Measurements from ENCODE around the gene GET3. TPM values are rescaled to one million over a fixed set of nuclear protein-coding genes. Genes with fewer than 3 reads are reported as not detected.

The GET3 gene
- total and polyA plus RNA-seq, 12 donors = 37.0 to 121 (median 60.1) TPM

DNA sequence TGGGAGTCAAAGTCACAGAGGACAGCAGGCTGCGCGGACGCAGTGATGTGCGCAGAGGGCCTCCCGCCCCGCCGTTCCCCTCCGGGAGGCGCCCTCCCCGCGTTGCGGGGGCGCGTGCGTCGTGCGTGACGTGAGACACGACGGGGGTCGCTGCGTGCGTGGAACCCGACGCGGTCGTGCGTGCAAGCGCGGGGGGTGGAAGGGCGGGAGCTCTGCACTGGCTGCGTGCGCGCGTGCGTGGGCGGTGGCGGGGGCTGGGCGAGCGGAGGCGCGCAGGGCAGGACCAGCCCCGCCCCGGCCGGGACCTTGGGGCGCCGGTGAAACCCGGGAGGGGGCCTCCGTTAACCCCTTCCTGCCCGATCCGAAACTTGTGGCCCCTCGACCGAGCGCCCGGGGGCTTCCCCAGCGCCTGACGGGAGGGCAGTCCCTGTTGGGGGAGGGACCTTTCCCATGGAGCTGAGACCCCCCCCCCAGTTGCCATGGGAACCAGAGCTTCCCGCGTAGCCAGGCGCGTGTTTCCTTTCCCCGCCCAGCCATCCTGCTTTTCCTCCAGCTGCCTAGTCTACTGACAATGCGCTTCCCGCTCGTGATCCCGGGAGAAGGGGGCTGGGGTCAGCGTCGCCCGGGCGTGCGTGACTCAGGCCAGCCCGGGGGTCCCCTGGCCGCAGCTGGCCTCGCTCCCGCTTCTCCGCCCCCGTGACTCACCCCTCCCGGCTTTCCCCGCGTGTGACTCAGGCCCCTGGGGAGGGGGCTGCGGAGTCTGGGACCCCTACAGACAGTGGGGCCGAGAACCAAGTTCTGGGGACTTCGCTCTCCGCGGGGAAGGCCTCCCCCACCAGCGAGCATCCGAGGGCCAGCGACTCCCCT is 45.4 kb downstream of the GET3 start:
- no peaks in the 10 kb centered on the region for H3K27me3 ChIP-seq
- TF ChIP-seq CTCF (IDR thresholded peaks at IDR 0.05) = peak in 5 of 9 donors; percentile 9 to 38 (median 18)
- intact Hi-C loops (cut with DNase I) = no loop called here

GRCh38 chr19:12783291-12783848 is 46.1 kb downstream of the GET3 start:
- ATAC-seq (peak in 1 of 8 donors; percentile 0), DNase-seq (peak in 1 of 2 donors; percentile 20)
- no peak for TF ChIP-seq CTCF (IDR thresholded peaks at IDR 0.05)
- H3K4me3 ChIP-seq = peak overlapping the region in 9 of 10 donors; percentile 33 to 63 (median 53)
- H3K4me1 ChIP-seq = peaks cover 51 to 94% (median 70%) of the 10 kb centered on the region in 9 donors
- H3K27ac ChIP-seq = peak overlapping the region; percentile 89 to 100 (median 99)
- WGBS, 2 donors = 11 to 17% methylated on average over 16 of the region's 16 CpGs
- no peaks in the 10 kb centered on the region for H3K27me3 ChIP-seq
- no peaks in the 10 kb centered on the region for H3K9me3 ChIP-seq
- intact Hi-C loops (cut with DNase I) = no loop called here
- no peaks in the 10 kb centered on the region for H3K36me3 ChIP-seq

More for the DNA sequence above, 45.4 kb downstream of the GET3 start:
- ATAC-seq = peak; percentile 52 to 79 (median 68)
- 1 to 3% methylated on average over 65 to 88 of the region's 88 CpGs for WGBS, 2 donors
- Histone ChIP-seq H3K4me3 (peak overlapping the region; percentile 14 to 63 (median 52)), H3K4me1 (peaks cover 46 to 89% (median 64%) of the 10 kb centered on the region in 9 donors), H3K36me3 (no peaks in the 10 kb centered on the region), H3K27ac (peak overlapping the region; percentile 89 to 100 (median 99)), H3K9me3 (no peaks in the 10 kb centered on the region)
- DNase-seq = peak; percentile 95

- Histone ChIP-seq H3K9me3 (no peaks in the 10 kb centered on the region), H3K27ac (peak overlapping the region; percentile 89 to 100 (median 99)), H3K4me1 (peaks cover 55 to 94% (median 70%) of the 10 kb centered on the region in 9 donors), H3K4me3 (peak overlapping the region in 6 of 10 donors; percentile 52 to 63 (median 58)), H3K27me3 (no peaks in the 10 kb centered on the region), H3K36me3 (no peaks in the 10 kb centered on the region)
- ATAC-seq (peak in 7 of 8 donors; percentile 2 to 48 (median 25)), DNase-seq (peak; percentile 63 to 78)
- intact Hi-C loops (cut with DNase I) = no loop called here
- no peak for TF ChIP-seq CTCF (IDR thresholded peaks at IDR 0.05)
- WGBS, 2 donors = 14 to 19% methylated on average over 19 of the region's 19 CpGs
Measured at GRCh38 chr19:12783849-12784393, 46.6 kb downstream of the GET3 start.

- peaks cover 51 to 94% (median 72%) of the 10 kb centered on the region in 9 donors for H3K4me1 ChIP-seq
Measured at GRCh38 chr19:12784394-12784870, 47.1 kb downstream of the GET3 start.

More at GRCh38 chr19:12784394-12784870, 47.1 kb downstream of the GET3 start:
- ATAC-seq (no peak), DNase-seq (no peak)
- 51 to 52% methylated on average over 10 of the region's 10 CpGs for WGBS, 2 donors
- H3K27ac ChIP-seq = peak overlapping the region; percentile 89 to 100 (median 99)
- TF ChIP-seq CTCF (IDR thresholded peaks at IDR 0.05) = no peak
- no peaks in the 10 kb centered on the region for H3K36me3 ChIP-seq
- H3K27me3 ChIP-seq = no peaks in the 10 kb centered on the region
- H3K4me3 ChIP-seq = no peak overlapping the region
- no peaks in the 10 kb centered on the region for H3K9me3 ChIP-seq
- intact Hi-C loops (cut with DNase I) = no loop called here
